GM06990 (cell line): Measurements from ENCODE around the gene TEX30.

Experiments
- DNase-seq: peaks from one replicate; pipeline ENCODE4 v3.0.0-alpha.2; 2011; ENCODE audit not compliant: insufficient read length; ENCODE audit errors: extremely low read depth
- H3K27me3 ChIP-seq: replicated peaks from 2 replicates; pipeline ENCODE4 v1.6.0; 2011; ENCODE audit warnings: low read length; ENCODE audit not compliant: control insufficient read depth, insufficient read depth
- H3K36me3 ChIP-seq: 2 replicates; pipeline ENCODE4 v1.5.1; 2011; ENCODE audit warnings: low read length; ENCODE audit not compliant: control insufficient read depth, insufficient read depth
- H3K4me3 ChIP-seq: replicated peaks from 2 replicates; pipeline ENCODE4 v1.5.1; 2011; ENCODE audit warnings: low read depth, mild to moderate bottlenecking, control low read depth, low read length
- TF ChIP-seq, protein P1 (sequence below): IDR thresholded peaks from 2 replicates; pipeline ENCODE4 v1.5.1; 2011; ENCODE audit warnings: low read length, control low read depth, mild to moderate bottlenecking, inconsistent platforms; ENCODE audit not compliant: insufficient read depth, poor library complexity, severe bottlenecking

The TEX30 gene

GRCh38 chr13:102769679-102770078, 3.9 kb downstream of the TEX30 start:
- Histone ChIP-seq H3K4me3 (no peak overlapping the region), H3K27me3 (no peaks in the 10 kb centered on the region), H3K36me3 (no peaks in the 10 kb centered on the region)
- TF ChIP-seq, protein P1, sequence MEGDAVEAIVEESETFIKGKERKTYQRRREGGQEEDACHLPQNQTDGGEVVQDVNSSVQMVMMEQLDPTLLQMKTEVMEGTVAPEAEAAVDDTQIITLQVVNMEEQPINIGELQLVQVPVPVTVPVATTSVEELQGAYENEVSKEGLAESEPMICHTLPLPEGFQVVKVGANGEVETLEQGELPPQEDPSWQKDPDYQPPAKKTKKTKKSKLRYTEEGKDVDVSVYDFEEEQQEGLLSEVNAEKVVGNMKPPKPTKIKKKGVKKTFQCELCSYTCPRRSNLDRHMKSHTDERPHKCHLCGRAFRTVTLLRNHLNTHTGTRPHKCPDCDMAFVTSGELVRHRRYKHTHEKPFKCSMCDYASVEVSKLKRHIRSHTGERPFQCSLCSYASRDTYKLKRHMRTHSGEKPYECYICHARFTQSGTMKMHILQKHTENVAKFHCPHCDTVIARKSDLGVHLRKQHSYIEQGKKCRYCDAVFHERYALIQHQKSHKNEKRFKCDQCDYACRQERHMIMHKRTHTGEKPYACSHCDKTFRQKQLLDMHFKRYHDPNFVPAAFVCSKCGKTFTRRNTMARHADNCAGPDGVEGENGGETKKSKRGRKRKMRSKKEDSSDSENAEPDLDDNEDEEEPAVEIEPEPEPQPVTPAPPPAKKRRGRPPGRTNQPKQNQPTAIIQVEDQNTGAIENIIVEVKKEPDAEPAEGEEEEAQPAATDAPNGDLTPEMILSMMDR, result no peak
- DNase-seq, result no peak

DNA sequence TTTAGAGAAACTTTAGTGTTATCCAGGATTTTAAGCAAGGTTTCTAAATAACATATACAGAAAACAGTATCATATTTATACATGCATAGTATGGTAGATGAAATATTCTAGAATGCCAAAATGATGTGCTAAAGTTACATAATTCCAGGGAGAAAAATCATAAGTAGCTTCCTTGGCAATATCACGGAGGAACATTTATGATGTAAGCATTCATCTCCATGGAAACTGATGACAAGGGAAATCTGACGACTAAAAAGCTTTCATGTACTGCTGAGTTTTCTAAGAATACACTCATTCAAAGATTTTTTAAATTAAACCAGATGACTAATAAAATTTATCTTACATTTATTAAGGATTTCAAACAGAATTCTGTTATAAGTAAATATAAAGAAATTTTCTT, 4.7 kb downstream of the TEX30 start:
- TF ChIP-seq, protein P1, result no peak
- no peak overlapping the region for H3K4me3 ChIP-seq
- DNase-seq, result no peak
- H3K27me3 ChIP-seq, result no peaks in the 10 kb centered on the region
- no peaks in the 10 kb centered on the region for H3K36me3 ChIP-seq

DNA sequence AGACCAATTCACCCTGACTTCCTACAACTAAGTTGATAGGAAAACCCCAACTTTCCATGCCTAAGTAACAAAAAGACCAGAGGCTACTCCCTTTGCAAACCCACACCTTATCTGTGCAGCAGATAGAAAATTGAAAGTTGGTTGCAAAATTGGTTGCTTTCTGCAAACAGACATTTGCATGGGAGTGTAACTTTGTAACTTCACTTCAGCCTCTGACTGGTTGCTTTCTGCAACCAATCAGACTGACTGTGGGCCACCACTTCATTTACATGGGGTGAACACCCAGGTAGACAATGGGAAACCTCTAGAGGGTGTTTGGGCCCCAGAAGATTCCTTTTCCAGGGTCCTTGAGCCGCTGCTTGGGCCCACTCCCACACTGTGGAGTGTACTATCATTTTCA, 9.8 kb downstream of the TEX30 start:
- no peak for DNase-seq
- Histone ChIP-seq H3K4me3 (no peak overlapping the region), H3K27me3 (no peaks in the 10 kb centered on the region), H3K36me3 (no peaks in the 10 kb centered on the region)
- TF ChIP-seq, protein P1, result no peak

- DNase-seq, result no peak
- Histone ChIP-seq H3K27me3 (no peaks in the 10 kb centered on the region), H3K36me3 (no peaks in the 10 kb centered on the region), H3K4me3 (no peak overlapping the region)
- TF ChIP-seq, protein P1, result no peak
These were observed 12.5 kb downstream of the TEX30 start for GRCh38 chr13:102761071-102761470.

DNA sequence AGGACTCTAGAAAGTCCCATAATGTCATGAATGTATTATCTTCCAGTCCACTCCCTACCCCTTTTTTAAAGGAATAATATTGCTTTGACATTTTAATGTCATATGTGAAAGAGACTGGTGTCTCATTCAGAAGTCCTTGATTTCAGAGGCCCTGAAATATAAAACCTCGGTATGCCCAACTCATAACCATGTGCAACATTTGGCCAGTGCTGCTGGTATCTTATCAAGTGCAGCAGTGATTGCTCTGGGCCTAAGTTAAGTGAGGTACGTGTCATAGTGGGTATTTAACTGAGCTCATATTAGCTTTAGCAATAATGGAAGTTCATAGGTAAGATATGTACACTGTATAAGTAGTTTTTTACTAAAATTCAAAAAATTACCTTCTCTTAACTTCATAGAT, 14.7 kb downstream of the TEX30 start:
- no peak for DNase-seq
- Histone ChIP-seq H3K4me3 (no peak overlapping the region), H3K36me3 (no peaks in the 10 kb centered on the region), H3K27me3 (no peaks in the 10 kb centered on the region)
- TF ChIP-seq, protein P1, result no peak

DNA sequence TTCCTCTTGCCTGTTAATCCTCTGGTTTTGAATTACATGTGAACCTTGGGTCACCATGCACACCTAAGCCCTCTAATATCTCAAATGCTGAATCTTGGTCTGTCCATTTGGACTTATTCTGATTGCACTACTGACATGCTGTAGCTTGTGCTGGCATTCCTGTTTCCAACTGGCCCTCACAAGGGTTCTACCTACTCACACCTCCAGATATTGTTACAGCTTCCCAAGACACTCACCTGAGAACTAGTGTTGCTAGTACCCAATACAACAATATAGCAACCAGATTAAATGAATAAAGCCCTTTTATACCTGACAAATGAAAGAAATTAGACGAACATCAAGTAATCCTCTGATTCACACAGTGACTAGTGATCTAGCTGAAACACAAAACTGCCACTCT, 16.6 kb downstream of the TEX30 start:
- no peaks in the 10 kb centered on the region for H3K27me3 ChIP-seq
- no peak for DNase-seq
- no peak overlapping the region for H3K4me3 ChIP-seq

More for the DNA sequence above, 16.6 kb downstream of the TEX30 start:
- TF ChIP-seq, protein P1, result no peak
- no peaks in the 10 kb centered on the region for H3K36me3 ChIP-seq
